Stimulated activated naive CD8-positive, alpha-beta T cell treated with anti-CD3 and anti-CD28 coated beads, Interleukin-15, Interleukin-2, amounts not matched to agents 100 ng/mL and 50 ng/mL, for 24 hours (primary cell): ENCODE data around the gene CDKN2AIP.

ENCODE experiments used
- H3K27ac Mint-ChIP-seq: one replicate; pipeline ENCODE4 v1.8.0; 2021; ENCODE audit warnings: mild to moderate bottlenecking, mixed read lengths
- H3K27me3 Mint-ChIP-seq: one replicate; pipeline ENCODE4 v1.8.0; 2021; ENCODE audit warnings: mixed read lengths
- H3K36me3 Mint-ChIP-seq: one replicate; pipeline ENCODE4 v1.8.0; 2021; ENCODE audit warnings: low read depth, mixed read lengths
- H3K4me1 Mint-ChIP-seq: one replicate; pipeline ENCODE4 v1.8.0; 2021; ENCODE audit warnings: low read depth, mixed read lengths
- H3K4me3 Mint-ChIP-seq: one replicate; pipeline ENCODE4 v1.8.0; 2021; ENCODE audit warnings: mild to moderate bottlenecking, mixed read lengths
- H3K9me3 Mint-ChIP-seq: one replicate; pipeline ENCODE4 v1.8.0; 2021; ENCODE audit warnings: mixed read lengths

The CDKN2AIP gene, protein sequence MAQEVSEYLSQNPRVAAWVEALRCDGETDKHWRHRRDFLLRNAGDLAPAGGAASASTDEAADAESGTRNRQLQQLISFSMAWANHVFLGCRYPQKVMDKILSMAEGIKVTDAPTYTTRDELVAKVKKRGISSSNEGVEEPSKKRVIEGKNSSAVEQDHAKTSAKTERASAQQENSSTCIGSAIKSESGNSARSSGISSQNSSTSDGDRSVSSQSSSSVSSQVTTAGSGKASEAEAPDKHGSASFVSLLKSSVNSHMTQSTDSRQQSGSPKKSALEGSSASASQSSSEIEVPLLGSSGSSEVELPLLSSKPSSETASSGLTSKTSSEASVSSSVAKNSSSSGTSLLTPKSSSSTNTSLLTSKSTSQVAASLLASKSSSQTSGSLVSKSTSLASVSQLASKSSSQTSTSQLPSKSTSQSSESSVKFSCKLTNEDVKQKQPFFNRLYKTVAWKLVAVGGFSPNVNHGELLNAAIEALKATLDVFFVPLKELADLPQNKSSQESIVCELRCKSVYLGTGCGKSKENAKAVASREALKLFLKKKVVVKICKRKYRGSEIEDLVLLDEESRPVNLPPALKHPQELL

DNA sequence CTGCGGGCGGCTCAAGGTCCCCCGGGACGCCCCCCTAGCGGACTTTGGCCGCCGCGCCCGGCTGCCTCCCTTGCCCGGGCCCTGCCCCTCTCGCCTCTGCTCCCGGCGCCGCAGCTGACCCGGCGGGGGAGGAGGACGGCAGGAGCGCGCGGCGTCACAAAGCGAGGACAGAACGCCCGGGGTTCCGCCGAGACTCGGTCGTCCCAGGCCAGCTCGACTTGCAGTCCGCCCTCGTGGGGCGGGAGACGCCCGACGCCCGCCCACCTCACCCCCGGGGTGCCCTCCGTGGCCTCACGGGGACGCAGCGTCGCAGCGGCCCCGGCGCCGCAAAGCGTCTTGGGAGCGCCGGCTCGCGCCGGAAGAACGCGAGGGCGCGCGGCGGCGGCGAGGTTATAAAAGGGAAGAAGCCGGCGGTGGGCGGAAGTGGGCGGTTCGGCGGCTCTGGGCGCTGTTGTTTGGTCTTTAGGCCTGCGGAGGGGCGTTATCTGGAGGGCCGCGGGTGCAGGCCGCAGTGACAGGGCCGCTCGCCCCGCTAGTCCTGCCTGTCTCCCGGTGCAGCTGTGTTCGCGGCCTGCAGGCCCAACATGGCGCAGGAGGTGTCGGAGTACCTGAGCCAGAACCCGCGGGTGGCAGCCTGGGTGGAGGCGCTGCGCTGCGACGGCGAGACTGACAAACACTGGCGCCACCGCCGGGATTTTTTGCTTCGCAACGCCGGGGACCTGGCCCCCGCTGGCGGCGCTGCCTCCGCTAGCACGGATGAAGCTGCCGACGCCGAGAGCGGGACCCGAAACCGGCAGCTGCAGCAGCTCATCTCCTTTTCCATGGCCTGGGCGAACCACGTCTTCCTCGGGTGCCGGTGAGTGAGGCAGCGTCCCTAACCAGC lies at the start of gene CDKN2AIP:
Gene CDKN2AIP, plus strand, starts transcription at position 423 of the 883 bp plus-strand sequence. Its CDS starts 162 bp downstream, at position 585.
- Mint-ChIP-seq H3K4me1 (peaks cover 48% of the 10 kb centered on the region), H3K36me3 (peaks cover 36% of the 10 kb centered on the region), H3K27me3 (no peaks in the 10 kb centered on the region), H3K27ac (peak within 1 kb of the TSS; percentile 97), H3K9me3 (no peaks in the 10 kb centered on the region), H3K4me3 (peak within 1 kb of the TSS; percentile 97)

DNA sequence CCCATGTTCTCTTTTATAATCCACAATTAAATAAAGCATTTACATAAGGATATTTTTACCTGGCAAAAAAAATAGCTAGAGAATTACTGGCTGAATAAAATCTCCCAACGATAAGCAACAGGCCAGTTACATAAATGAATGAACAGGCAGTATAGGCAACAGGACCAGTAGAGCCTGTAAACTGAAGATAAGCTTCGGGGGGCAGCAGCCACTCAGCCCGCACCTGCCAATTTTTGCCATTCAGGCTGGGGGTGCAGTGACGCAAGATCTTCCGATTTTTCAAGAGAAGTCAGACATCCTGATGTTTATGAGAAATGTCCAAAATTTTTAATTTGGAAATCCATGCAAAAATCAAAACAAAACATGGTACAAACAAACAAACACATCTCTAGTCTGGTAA lies 49.0 kb upstream of the CDKN2AIP start:
- H3K4me1 Mint-ChIP-seq: peaks cover 32% of the 10 kb centered on the region
- peaks cover 10% of the 10 kb centered on the region for H3K27me3 Mint-ChIP-seq
- no peaks in the 10 kb centered on the region for H3K9me3 Mint-ChIP-seq
- no peak overlapping the region for H3K4me3 Mint-ChIP-seq
- no peak overlapping the region for H3K27ac Mint-ChIP-seq
- H3K36me3 Mint-ChIP-seq: no peaks in the 10 kb centered on the region

DNA sequence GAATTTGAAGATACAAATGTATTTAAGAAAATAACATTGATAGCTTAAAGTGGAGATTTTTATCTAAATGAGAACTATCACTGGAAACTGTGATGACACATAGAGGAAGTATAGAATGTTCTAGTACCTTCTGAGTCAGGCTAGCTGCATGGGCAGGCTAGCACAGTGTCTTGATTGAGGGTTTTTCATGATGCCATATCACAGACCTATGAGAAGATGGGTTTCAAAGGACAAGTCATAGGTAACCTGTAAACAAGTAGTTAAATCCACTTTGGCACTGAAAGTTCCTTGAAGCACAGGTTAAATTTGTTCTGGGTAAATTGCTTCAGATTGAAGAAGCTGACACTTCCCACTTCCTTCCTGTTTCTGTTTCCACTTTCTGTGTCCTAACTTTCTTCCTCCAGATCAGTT lies 48.2 kb upstream of the CDKN2AIP start:
- Mint-ChIP-seq H3K4me1 (peaks cover 32% of the 10 kb centered on the region), H3K9me3 (no peaks in the 10 kb centered on the region), H3K36me3 (no peaks in the 10 kb centered on the region), H3K4me3 (no peak overlapping the region), H3K27ac (no peak overlapping the region), H3K27me3 (peaks cover 10% of the 10 kb centered on the region)

DNA sequence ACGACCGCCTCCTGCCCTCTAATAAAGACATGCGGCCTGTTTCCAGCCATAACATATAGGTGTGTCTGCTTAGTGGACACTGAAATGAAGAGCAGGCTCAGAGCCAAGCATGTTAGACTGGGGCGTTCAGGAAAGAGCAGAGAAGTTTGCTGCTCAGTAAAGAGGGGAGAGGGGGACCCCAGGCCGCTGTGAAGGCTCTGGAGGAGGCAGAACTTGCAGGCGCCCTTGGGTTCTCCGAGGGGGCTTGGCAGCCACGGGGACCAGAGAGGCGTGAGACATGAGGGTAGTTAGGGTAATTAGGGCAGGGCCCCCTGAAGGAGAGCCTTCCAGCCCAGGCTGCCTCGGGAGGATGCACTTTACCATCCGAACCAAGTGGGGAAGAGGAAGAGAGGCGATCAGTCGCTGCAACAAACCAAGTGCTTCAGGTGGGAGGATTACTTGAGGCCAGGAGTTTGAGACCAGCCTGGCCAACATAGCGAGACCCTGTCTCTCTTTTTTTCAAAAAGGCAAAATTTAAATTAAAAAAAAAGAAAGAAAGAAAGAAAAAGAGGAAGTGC lies 46.6 kb upstream of the CDKN2AIP start:
- peak overlapping the region; percentile 18 for H3K27ac Mint-ChIP-seq
- no peaks in the 10 kb centered on the region for H3K36me3 Mint-ChIP-seq
- peaks cover 45% of the 10 kb centered on the region for H3K4me1 Mint-ChIP-seq
- H3K27me3 Mint-ChIP-seq: peaks cover 6% of the 10 kb centered on the region
- H3K9me3 Mint-ChIP-seq: no peaks in the 10 kb centered on the region
- H3K4me3 Mint-ChIP-seq: peak overlapping the region; percentile 86

DNA sequence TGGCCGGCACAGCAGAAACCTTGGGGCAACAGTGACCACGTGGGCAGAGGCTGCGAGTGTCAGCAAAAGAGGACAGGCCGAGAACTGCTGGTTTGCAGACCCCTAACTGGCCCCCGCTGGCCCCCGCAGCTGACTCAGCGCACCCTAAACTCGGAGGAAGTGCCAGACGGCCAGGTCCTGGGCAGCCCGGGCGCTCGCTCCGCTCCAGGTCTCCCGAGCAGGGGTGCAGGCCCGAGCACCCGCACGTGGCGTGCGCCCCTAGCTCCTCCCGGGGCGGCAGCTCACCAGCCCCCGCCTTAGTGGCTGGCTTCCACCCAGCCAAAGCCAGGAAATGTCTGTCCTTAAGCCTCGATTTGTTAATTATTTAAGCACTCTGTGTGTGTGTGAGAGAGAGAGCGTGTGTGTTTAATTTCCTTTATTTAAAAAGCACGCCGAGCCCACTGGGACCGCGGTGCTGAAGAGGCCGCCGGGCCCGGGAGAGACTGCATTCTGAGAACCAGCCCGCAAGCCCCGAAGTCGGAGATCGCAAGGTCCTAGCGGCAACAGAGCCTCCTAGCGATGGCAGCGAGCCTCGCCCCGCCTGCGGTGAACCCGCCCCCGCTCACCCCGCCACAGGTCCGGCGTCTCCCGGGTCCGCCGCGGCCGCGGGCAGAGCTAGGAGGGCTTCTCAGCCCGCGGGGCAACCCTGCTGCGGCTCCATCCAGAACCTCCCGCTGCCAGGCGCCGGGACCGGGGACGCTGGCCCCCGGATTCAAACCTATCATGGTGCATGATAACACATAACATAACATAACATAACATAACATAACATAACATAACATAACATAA lies 45.9 kb upstream of the CDKN2AIP start:
- Mint-ChIP-seq H3K4me1 (peaks cover 52% of the 10 kb centered on the region), H3K27ac (peak overlapping the region; percentile 95), H3K9me3 (no peaks in the 10 kb centered on the region), H3K36me3 (no peaks in the 10 kb centered on the region), H3K4me3 (peak overlapping the region; percentile 86), H3K27me3 (peaks cover 6% of the 10 kb centered on the region)

DNA sequence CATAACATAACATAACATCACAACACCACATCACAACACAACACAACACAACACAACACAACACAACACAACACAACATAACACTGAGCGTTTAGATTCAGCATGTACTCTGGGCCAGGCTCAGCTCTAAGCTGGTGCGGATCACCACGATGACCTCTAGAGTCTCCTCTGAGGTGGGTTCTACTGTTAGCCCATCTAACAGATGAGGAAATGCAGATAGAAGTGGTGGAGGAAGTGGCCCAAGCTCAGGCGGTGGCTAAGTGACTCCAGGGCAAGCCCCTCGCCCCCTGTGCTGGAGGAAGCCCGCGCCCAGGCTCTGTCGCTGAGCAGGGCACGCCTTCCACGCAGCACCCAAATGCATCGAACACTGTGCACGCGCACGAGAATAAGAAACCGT lies 45.3 kb upstream of the CDKN2AIP start:
- Mint-ChIP-seq H3K9me3 (no peaks in the 10 kb centered on the region), H3K36me3 (no peaks in the 10 kb centered on the region), H3K4me3 (peak overlapping the region; percentile 11), H3K4me1 (peaks cover 54% of the 10 kb centered on the region), H3K27me3 (peaks cover 6% of the 10 kb centered on the region), H3K27ac (no peak overlapping the region)

DNA sequence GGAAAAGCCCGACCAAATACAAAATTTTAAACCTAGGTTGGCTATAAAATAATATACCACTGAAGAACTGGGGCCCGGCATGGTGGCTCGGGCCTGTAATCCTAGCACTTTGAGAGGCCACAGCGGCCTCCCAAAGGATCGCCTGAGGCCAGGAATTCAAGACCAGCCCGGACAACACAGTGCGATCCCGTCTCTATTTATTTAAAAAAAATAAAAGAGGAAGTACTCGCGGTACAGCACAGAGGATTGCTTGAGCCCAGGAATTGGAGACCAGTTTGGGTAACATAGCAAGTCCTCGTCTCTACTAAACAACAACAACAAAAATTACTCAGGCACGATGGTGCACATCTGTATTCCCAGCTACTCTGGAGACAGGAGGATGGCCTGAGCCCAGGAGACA lies 44.8 kb upstream of the CDKN2AIP start:
- H3K27me3 Mint-ChIP-seq: peaks cover 6% of the 10 kb centered on the region
- H3K9me3 Mint-ChIP-seq: no peaks in the 10 kb centered on the region
- H3K4me3 Mint-ChIP-seq: no peak overlapping the region
- H3K27ac Mint-ChIP-seq: no peak overlapping the region
- H3K4me1 Mint-ChIP-seq: peaks cover 54% of the 10 kb centered on the region
- no peaks in the 10 kb centered on the region for H3K36me3 Mint-ChIP-seq

DNA sequence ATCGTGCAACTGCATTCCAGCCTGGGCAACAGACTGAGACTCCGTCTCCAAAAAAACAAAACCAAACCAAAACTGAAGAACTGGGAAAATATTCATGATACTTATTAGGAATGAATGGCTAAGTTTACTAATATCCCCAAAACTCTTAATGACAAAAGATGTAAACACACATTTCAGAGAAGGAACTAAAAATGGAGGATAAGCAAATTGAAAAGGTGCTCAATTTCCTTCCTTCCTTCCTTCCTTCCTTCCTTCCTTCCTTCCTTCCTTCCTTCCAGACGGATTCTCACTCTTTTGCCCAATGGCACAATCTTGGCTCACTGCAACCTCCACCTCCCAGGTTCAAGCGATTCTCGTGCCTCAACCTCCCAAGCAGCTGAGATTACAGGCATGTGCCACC lies 44.4 kb upstream of the CDKN2AIP start:
- Mint-ChIP-seq H3K36me3 (no peaks in the 10 kb centered on the region), H3K4me3 (no peak overlapping the region), H3K27ac (no peak overlapping the region), H3K4me1 (peaks cover 54% of the 10 kb centered on the region), H3K27me3 (peaks cover 6% of the 10 kb centered on the region), H3K9me3 (no peaks in the 10 kb centered on the region)

DNA sequence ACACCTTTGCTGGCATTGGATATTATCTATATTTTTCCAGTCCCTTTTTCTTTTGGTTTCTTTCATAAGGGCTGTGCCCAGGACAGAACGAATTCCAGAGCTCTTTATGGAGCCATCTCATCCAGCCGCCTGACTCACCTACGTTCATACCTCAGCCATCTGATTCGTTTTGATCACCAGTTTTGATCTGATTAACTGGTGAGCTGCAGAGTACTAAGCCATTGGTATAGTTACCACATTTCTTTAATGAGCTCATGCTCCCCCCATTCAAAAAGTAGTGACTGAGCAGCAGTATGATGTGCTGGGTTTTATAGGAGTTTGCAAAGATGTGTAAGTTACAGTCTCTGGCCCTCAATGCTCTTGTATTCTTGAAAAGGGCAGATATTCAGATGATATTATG lies 43.0 kb upstream of the CDKN2AIP start:
- Mint-ChIP-seq H3K4me1 (peaks cover 48% of the 10 kb centered on the region), H3K27me3 (peaks cover 6% of the 10 kb centered on the region), H3K9me3 (no peaks in the 10 kb centered on the region), H3K36me3 (no peaks in the 10 kb centered on the region), H3K27ac (no peak overlapping the region), H3K4me3 (no peak overlapping the region)

DNA sequence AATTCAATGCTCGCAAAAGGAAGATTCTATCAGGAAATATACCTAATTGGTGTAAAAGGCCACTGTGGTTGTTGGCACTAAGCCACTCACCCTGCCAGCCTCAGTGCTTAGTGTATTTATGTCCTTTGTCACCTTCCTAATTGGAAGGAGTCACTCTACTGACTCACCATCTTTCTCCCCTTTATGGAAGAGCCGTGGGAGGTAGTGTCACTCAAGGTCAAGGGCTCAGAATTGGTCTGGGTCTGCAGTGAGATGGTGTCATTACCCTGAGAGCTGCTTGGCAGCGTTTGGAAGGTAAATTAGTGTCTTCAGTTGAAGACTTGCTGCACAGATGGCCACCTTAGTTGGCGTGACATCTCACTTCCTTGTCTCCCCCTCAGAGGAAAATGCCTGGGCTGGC lies 41.7 kb upstream of the CDKN2AIP start:
- Mint-ChIP-seq H3K4me1 (peaks cover 42% of the 10 kb centered on the region), H3K27me3 (peaks cover 6% of the 10 kb centered on the region), H3K36me3 (no peaks in the 10 kb centered on the region), H3K9me3 (no peaks in the 10 kb centered on the region), H3K4me3 (no peak overlapping the region), H3K27ac (peak overlapping the region; percentile 80)

DNA sequence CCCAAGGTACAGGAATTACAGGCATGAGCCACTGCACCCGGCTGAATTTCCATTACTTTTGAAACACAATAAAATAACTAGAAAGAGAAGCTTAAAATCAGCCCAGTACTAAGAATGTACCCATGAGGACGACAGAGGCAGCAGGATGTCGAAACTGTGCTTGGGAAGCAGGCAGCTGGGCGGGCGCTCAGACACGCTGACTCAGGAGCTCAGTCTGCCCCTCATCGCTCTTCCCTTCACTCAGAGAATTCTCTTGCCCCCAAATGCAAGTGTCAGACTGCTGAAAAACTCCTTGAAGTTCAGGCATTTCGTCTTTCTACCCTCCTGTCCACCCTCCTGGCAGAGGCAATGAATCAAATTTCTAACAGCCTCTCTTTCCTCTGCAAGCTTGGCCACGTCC lies 41.0 kb upstream of the CDKN2AIP start:
- peaks cover 6% of the 10 kb centered on the region for H3K27me3 Mint-ChIP-seq
- H3K4me1 Mint-ChIP-seq: peaks cover 38% of the 10 kb centered on the region
- no peaks in the 10 kb centered on the region for H3K36me3 Mint-ChIP-seq
- no peak overlapping the region for H3K27ac Mint-ChIP-seq
- no peak overlapping the region for H3K4me3 Mint-ChIP-seq
- H3K9me3 Mint-ChIP-seq: no peaks in the 10 kb centered on the region

DNA sequence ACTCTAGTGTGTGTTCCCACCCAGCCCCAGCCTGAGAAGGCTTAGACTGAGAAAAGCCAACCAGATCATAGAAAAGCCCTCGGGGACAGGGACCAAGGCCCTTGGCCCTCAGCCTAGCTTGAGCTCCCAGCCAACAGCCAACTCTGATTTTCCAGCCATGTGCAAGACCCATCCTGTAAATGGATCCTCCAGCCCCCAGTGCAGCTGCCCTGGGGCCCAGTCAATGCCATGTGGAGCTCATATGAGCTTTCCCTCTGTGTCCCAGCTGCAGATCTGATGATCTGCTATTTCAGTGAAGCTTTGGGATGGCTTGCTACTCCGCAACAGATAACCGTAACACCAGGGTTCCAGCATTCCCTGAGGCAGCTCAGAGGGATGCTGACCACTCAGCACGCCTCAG lies 40.5 kb upstream of the CDKN2AIP start:
- Mint-ChIP-seq H3K36me3 (no peaks in the 10 kb centered on the region), H3K27ac (no peak overlapping the region), H3K27me3 (peaks cover 6% of the 10 kb centered on the region), H3K4me3 (no peak overlapping the region), H3K4me1 (peaks cover 34% of the 10 kb centered on the region), H3K9me3 (no peaks in the 10 kb centered on the region)

DNA sequence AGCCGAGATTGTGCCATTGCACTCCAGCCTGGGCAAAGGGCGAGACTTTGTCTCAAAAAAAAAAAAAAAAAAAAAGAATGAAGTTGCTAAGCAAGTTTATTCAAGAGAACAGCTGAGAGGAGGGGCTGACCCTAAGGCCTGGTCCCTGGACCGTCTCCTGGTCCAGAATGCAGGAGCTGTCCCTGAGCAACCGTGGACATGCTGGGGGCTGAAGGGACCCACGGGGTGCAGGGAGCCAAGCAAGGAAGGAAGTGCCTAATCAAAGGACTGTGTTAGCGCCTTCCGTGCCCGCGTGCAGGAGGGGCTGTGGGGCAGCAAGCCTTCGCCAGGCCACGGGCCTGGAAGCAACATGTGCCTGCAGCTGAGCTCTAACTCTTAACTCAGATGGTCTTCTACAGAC lies 39.1 kb upstream of the CDKN2AIP start:
- peaks cover 30% of the 10 kb centered on the region for H3K4me1 Mint-ChIP-seq
- H3K27ac Mint-ChIP-seq: no peak overlapping the region
- H3K4me3 Mint-ChIP-seq: no peak overlapping the region
- no peaks in the 10 kb centered on the region for H3K36me3 Mint-ChIP-seq
- peaks cover under 1% of the 10 kb centered on the region for H3K27me3 Mint-ChIP-seq
- no peaks in the 10 kb centered on the region for H3K9me3 Mint-ChIP-seq

DNA sequence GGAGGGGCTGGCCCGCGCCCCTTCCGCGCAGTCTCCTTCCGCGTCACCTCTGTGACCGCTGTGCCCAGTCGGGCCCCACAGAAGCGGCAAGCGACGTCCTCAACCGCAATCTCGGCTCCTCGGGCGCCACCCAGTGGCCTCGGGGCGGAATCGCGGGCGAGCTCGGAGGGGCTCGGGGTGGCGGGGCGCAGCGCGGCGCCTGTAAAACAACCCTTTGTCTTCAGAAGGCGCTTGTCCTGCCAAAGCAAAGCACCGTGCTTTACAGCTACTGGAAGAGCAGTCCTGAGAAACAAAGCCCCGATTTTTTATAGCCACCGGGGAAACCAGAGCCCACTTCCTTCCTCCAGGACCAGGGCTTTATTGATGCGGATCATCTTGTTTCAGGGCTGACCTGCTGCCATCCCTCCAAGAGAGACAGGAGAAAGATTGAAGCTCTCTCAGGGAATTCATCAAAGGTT lies 37.3 kb upstream of the CDKN2AIP start:
- H3K36me3 Mint-ChIP-seq: no peaks in the 10 kb centered on the region
- H3K27me3 Mint-ChIP-seq: no peaks in the 10 kb centered on the region
- peaks cover 23% of the 10 kb centered on the region for H3K4me1 Mint-ChIP-seq
- H3K4me3 Mint-ChIP-seq: peak overlapping the region; percentile 85
- H3K27ac Mint-ChIP-seq: peak overlapping the region; percentile 88
- H3K9me3 Mint-ChIP-seq: no peaks in the 10 kb centered on the region
